Measurements from ENCODE around the gene COBL. TPM values are rescaled to one million over a fixed set of nuclear protein-coding genes. Genes with fewer than 3 reads are reported as not detected.

Gene COBL
- total RNA-seq, 1 experiment from 2014 or later: 23.8 TPM

DNA sequence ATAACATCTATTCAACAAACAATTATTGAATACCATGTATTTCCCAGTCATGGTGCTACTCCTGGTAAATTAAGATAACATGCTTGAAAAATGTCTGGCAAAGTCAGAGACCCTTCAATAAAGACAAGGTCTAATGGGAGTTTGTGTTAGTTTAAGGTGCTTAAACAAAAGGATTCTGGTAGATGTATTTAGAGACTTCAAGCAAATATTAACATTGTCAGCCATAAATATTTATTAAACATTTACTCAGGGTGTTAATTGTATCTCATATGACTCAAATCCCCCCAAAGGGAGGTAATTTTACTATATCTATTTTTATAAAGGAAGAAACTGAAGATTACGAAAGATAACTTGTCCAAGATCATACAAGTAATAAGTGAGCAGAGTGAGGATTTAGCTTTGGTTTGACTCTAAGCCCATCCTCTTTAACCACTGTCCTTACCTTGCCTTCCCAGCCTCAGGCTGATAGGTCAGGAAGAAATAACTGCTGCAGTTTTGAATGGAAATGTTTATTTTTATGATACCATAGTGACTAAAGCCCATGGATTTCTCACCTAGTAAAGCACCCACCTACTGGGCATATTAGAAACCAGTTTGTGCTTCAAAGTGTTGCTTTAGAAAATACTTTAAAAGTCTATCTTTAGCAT, 215.4 kb downstream of the COBL start:
- DNase-seq (ENCODE audit: extremely low read depth, low read depth): no peak

DNA sequence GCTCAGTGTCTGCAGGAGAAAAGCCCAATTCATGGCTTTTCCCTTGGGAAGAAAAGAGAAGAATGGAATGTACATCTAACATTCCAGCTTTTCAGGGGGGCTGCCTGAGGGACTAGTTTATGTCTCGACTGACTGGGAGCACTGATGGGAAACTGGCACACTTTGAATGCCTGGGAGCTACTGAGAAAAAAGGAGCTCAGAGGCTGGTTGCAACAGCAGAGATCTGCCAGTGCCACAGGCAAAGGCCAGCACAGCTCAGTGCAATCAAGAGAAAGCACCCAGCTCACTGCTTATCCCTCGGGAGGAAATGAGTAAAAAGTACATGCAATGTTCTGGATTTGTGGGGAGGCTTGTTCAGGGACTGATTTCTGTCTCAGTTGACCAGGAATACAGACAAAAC, 226.2 kb downstream of the COBL start:
- no peak for DNase-seq (ENCODE audit: extremely low read depth, low read depth)

DNA sequence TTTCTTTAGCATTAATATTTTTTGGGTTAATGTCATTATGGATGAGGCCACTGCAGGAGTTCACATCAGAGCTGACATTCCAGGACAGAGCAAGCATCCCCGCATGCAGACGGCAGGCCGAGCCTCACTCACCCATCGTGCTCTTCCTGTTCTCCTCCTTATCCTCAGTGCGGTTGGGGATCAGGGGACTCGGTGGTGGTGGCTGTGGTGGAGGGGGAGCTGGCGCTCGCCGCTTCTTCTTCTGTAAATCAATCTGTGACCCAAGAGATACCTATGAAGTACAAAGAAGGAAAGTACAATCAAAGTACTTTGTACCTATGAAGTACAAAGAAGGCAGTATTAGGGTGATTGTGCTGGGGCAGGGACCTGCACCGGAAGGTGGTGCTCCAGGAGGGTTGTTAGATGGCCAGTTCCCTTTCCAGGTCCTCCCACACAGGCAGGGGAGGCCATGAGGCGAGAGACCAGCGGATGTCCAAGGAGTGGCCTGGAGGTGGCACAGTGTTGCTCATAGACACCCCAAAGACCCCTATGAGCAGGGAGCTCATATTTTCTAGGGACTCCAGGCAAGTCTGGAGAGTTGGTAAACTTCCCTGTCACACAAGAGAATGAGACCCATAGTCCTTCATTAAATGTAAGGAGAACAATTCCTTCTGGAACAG, 231.4 kb downstream of the COBL start:
- DNase-seq (ENCODE audit: extremely low read depth, low read depth): no peak

DNA sequence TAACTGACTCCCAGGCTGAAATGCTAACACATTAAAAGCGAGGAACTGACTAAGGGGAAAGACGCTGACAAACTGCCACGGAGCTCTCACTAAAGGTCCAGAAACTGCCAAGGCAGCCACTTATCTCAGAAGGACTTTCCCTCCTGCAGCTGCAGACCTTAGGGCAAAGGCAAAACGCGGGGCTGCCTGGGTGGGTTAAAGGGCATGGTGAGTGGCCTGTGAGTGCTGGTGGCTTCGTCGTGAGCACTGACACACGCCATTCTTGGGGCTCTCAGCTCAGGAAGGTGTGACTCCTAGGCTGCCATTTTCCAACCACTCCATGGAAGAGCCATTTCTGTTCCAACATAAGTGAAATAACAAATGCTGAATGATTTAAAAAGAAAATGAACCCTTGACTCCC, 232.5 kb downstream of the COBL start:
- DNase-seq (ENCODE audit: extremely low read depth, low read depth): no peak

DNA sequence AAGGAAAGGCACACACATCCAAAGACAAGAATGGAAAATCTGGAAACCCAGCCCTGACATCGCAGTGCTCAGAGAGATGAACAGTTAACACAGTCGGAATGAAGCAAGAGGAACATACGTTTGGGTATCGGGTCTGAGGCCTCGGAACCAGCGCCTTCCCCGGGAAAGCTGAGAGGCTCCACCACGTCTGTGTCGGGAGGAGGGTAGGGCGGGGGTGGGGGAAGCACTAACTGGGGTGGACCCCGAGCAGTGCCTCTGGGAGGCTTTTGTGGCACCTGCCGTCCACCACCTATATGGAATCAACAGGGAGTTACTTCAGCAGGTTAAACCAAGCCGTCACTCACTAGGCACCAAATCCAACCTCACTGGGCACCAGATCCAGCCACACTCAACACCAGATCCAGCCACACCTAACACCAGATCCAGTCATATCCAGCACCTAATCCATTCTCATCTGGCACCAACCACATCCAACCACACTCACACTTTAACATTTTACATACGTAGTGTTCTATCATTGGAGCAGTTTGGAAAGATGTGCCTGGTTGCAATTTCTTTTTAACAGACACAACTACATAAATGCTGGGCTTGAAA, 233.6 kb downstream of the COBL start:
- no peak for DNase-seq (ENCODE audit: extremely low read depth, low read depth)

DNA sequence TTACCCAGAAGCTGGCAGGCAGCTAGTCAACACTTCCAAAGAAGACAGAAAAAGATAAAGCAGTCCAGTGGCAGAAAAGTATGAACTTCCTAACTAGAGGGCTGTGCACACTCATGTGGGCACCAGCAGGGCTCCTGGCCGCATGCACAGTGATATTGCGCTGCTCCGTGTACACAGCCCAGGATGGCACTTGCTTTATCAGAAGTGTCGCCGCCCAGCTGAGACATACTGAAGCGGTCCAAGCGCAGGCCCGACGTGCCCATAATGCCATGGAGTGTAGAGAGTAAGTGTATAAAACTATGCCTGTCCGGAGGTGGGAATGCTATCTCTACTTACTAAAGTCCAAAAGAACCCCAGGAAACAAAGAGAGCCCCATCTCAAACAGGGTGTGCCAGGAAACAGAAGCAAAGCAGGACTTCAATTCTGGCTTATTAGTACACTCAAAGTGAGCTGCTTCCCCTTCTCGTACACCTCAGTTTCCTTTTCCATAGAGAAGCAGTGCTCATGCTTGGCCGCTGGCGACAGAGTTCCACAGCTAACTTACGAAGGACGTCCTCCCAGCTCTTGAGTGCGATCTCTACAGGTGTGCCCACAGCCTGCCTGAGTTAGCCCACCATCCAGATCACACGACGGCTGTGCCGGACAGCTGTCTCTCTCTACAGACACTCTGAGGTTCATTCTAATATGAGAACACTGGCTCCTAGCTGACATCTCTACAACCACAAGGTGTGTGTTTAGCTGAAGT, 234.3 kb downstream of the COBL start:
- DNase-seq (ENCODE audit: extremely low read depth, low read depth): no peak

DNA sequence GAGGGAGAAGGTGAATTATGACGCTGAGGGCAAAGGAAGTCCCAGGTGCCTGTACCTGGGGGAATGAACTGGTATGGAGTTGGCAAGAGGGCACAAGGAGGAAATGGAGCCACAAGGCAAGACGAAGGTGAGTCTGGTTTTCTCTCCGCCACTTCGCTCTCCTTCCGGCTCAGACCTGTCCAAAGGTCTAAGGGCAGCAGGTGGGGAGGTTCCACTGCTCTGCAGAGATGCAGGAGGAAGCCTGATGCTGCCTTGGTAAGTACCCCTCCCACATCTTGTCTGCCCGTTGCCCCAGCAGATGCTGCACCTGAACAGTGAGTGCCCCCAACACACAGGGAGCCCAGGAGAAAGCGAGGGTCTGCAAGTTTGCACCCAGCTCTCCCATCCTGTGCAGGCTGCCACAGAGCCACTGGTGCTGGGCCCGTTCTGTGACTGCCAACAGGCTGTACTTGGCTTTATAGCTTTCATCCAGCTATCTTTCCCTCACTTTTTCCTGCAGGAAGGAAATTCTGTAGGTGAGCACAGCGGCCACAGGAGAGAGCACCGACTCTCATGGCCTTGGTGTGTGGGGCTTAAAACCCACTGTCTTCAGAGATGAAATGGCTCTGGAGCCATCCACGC, 235.2 kb downstream of the COBL start:
- DNase-seq (ENCODE audit: extremely low read depth, low read depth): no peak

DNA sequence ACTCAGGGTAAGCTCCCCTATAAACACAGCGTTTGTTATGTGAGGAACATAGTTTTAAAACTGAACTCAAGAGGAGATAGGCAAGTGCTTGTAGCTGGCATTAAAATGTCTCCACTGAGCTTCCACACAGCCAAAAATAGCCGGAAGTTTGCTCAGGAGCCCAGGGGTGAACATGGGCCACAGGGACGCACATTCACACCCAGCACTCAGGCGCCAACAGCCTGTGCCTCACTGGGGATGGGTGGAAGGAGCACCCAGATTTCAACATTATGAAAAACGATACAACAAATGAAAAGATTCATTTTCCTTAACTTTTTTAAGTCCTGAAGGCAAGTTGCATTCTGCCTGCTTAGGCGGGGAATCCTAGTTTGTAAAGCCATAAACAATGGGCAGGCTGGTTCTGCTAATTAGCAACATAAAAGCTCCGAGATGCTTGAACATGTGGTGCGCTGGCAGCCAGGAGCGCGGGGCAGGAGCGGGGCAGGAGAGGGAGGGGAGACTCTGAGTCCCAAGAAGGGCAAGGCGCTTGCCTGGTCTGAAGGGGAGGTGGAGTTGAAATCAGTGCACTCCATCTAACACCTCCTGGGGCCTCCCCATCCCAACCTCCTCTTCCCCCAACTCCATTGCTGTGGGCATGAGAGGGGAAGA, 235.9 kb downstream of the COBL start:
- no peak for DNase-seq (ENCODE audit: extremely low read depth, low read depth)

DNA sequence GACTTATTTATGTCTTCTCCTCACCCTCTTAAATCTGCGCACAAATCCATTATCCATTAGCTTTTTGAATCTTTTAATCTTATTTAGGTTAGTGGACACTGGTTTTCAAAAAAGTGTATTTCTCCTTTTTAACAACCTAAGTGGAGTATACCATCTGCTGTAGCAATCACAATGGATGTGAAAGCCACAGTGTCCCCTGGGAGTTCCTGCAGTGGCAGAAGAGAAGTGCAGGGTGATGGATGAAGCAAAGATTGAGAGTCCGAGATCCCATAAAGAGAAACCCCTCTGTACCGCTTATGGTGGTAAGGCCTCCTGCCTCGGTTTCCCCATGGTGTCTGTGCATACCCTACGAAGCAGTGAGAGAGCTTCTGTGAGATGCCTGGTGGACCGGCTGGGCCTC, 236.4 kb downstream of the COBL start:
- no peak for DNase-seq (ENCODE audit: extremely low read depth, low read depth)

DNA sequence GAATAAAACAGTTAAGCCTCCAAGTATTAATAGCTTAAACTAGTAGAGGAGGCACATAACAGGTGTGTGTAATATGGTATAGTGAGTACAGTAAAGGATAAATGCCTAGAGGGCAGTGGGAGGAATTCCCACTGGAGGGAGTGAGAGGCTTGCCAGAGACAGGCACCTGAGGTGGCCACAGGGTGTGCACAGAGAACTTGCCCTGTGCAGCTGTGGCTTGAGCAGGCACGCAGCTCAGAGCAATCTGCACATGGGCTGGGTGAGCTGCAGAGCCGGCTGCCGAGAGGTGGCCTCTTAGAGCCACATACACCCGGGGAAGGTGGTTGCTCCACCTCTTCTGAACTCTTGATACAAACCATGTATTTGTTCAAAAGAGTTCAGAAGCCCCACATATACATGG, 237.1 kb downstream of the COBL start:
- no peak for DNase-seq (ENCODE audit: extremely low read depth, low read depth)

DNA sequence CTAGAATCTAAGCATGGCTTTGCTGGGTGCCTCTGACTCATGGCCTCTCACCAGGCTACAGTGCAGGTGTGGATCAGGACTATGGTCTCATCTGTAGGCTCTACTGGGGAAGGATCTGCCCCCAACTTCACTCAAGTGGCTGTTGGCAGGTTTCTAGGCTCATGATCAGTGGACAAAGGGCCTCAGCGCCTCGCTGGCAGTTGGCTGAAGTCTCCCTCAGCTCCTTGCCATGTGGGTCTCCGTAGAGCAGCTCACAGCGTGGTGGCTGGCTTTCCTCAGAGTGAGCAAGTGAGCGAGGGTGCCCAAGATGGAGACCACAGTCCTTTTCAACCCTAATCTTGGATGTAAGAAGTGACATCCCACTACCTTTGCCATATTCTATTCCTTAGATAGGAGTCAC, 238.0 kb downstream of the COBL start:
- DNase-seq (ENCODE audit: extremely low read depth, low read depth): no peak

DNA sequence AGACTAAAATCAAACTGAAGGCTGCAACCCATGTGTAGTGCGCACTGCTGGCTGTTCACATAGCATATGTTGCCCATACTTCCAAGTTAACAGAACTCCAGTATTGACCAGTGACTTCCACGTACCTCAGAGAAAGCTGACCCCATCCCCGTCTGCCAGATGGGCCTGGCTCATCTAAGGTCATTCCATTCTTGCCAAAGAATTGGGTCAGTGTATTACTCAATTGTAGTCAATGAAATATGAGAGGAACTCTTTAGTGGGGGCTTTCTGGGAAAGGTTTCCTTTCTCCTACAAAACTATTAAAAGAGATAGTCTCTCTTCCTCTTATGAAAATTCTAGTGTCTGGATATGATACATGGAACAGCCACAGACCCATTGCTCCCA, 238.6 kb downstream of the COBL start:
- DNase-seq (ENCODE audit: extremely low read depth, low read depth): no peak

DNA sequence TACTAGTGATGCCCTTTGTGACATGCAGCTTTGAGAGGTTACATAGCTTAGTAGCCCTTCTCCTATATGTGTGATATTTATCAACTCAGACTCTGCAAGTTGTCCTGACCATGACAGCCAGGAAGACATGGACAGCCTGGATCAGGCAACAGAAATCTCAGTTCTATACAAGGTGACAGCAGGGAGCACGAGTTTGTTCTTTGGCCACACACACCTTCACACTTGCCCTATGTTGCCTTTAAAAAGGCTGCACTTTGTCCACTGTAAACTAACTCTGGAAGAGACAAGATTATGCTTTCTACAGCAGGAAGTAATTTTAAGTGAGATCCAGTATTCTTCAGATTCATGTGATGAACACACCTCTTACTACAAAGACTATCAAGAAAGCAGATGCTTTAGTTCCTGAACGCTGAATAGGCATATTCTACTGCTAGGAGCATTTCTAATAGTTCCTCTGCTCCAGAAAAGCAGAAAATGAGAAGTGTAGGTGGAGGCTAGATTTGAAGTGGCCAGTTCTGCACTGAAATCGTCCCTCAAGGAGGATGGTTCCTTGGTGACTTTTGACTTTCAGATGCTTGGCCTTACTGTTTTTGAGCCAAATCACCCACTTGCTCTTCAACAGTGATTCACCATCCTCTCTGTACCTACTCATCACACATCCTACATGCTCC, 239.2 kb downstream of the COBL start:
- no peak for DNase-seq (ENCODE audit: extremely low read depth, low read depth)

DNA sequence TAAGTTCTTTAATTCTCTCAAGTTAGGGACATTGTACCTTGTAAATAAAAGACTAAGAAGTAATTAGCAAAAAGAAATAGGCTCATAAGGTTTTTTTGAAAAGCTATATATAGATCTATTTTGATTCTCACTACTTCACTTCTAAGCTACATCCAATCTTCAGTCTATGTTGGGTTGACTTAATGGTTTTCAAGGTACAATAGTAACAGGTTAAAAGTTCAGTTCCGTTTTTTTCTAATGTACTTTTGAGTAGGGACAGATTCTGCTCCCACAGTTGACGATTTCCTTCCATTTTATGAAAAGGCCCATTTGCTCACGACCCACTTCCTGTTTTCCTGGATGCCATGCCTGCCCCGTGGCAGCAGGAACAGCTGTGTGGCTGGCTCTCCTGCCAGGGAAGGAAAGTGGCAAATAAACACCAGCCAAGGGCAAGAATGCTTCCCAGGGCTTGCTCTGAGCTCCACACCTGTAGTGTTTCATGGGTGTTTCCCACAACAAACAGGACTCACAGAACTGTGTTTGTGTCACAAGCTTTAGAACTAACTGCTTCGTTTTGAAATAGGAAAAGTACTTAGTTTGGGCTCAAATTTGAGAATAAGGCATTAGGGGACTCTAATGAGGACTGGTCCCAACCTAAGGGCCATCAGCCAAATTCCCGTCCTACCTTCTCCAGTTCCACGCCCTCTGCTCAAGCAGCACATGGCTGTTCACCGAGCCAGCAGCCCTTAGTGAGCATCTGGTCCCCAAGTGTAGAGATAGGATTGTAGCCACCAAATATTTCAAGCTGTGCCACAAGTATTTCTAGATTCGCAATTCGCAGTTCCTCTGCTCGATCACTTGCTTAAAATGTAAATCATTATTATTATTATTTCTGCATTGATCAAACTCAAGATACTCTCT, 240.7 kb downstream of the COBL start:
- DNase-seq (ENCODE audit: extremely low read depth, low read depth): no peak

DNA sequence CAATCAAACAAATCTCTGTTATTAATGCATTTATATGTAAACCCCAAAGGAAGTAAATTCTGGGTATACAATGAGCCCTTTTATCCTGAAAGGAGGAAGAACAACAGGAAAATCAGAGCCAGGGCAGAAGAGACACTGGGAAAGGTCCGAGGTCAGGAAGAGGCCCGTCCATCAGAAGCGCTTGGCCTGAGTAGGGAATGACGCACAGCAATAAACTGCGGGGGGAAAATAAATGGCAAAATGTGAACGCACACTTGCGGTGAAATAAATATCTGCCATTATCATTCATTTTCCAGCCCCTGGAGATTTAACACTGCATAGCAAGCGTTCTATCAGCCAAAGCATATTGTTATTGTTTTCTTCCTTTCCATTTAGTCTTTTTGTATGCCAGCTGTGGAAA, 243.4 kb downstream of the COBL start:
- DNase-seq (ENCODE audit: extremely low read depth, low read depth): no peak

DNA sequence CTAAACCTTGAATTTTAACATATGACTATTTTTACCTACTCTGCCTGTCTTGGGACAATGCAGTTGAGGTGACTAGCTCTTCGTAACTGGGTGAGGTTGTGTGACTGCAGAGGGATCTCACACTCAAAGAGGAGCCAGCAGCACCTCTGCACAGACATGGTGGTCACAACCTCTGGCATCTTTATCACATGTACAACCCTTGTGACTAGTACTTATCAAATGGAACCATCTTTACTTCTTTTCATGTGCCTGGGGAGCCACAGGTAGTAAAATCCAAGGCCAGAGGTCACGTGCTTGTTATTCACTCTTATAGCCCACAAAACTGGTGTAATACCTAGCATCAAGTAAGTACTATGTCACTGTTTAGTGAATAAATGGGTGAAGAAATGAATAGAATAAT, 244.3 kb downstream of the COBL start:
- DNase-seq (ENCODE audit: extremely low read depth, low read depth): no peak

DNA sequence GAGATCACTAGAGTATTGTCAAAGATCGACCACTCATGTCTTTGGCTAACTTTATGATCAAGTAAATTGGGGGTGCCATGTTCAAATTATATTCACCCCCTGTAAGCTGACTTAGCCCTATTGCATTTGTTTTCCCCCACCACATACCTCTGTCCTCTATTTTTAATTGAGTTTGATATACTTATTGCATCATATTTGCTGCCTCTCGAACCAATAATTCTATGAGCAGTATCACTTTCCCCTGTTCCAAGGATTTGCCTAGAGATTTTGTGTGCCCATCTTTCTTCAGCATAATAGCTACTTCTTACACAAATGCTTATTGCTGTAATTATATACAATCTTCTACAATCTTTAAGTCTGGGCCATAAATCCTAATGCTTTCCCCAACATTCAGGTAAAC, 245.2 kb downstream of the COBL start:
- no peak for DNase-seq (ENCODE audit: extremely low read depth, low read depth)

DNA sequence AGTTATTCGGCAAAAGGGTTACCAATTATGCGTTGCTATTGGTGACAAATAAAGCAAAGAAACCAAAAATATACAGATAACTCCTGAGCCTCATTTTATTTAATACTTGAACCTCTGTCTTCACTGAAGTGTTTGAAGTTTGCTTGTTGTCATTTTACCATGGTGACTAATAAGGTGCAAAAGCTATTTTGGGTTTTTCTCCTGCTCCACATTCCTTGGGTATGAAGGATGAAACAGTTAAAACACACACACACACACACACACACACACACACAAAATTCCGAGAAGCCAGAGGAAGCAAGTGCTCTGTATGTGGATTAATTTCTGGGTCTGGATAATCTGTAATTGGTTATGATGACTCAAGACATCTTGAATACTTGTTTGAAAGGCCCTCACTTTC, 246.5 kb downstream of the COBL start:
- DNase-seq (ENCODE audit: extremely low read depth, low read depth): no peak

DNA sequence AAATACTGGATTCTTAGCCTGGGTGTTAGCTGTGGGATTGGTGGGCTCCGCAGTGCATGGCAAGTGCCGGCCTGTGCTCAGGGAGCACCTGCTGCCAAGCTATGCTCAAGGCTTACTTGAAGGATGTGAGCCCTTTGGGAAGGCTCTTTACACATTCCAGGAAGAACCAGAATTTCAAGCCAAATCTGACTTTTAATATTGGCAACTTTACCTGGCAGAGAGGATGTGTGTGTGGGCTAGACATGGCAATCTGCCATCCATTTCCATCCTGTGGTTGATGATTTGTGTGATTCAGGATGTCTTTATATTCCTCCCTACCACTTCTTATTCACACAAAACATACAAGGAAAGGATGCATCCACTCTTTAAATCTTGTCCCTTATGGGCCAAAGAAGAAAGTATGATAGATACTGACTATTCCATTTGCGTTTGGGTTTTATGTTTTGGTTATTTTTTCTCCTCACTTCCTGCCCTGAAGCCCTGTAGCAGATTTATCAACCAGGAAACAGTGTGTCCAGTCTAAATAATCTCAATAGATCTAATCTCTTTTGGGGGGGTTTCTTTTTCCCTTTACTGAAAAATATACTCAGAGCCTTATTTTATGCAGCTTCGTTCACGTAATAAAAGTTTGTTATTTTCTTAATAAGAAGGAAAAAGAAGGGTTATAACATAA, 247.1 kb downstream of the COBL start:
- no peak for DNase-seq (ENCODE audit: extremely low read depth, low read depth)

Data from NCI-H460 (cell line).